Mesothelial cell of epicardium (in vitro differentiated cells): ENCODE results near the gene SELENOS. TPM values are rescaled to one million over a fixed set of nuclear protein-coding genes. Genes with fewer than 3 reads are reported as not detected.
A peak's percentile ranks its signal among the peaks of the same experiment; 100 is the strongest.

Experiments used
- DNase-seq, 2 experiments: peaks; one replicate each; pipeline ENCODE4 v3.0.0; 2021; ENCODE audit warnings: low spot score in 2 of 2; ENCODE audit not compliant: unreplicated experiment in 2 of 2
- H3K27ac Mint-ChIP-seq: 2 replicates; pipeline ENCODE4 v1.8.0; 2021; ENCODE audit warnings: mixed read lengths
- H3K27me3 Mint-ChIP-seq: 2 replicates; pipeline ENCODE4 v1.8.0; 2021; ENCODE audit warnings: low read depth, mixed read lengths
- H3K36me3 Mint-ChIP-seq: 2 replicates; pipeline ENCODE4 v1.8.0; 2021; ENCODE audit warnings: mixed read lengths
- H3K4me1 Mint-ChIP-seq: 2 replicates; pipeline ENCODE4 v1.8.0; 2021; ENCODE audit warnings: mixed read lengths
- H3K4me3 Mint-ChIP-seq: 2 replicates; pipeline ENCODE4 v1.8.0; 2021; ENCODE audit warnings: mild to moderate bottlenecking, moderate library complexity, mixed read lengths
- H3K9me3 Mint-ChIP-seq: 2 replicates; pipeline ENCODE4 v1.8.0; 2021; ENCODE audit warnings: mixed read lengths
- CTCF ChIP-seq: fragments of 200-600 bp; sonication (generic); IDR thresholded peaks from one replicate; pipeline ENCODE4 v1.5.0; 2021; ENCODE audit warnings: antibody characterized with exemption; ENCODE audit not compliant: unreplicated experiment
- total RNA-seq: library from RNA; stranded (reverse); gene quantifications from 3 replicates; pipeline ENCODE4 v1.2.1, GENCODE V29; 2021

SELENOS gene
- total RNA-seq, 1 donor from 2014 or later, result 38.1 TPM

GRCh38 chr15:101258238-101259144 is 18.8 kb downstream of the SELENOS start:
- Mint-ChIP-seq H3K9me3 (no peaks in the 10 kb centered on the region), H3K27ac (peak overlapping the region; percentile 34), H3K36me3 (no peaks in the 10 kb centered on the region), H3K27me3 (peaks cover 14% of the 10 kb centered on the region), H3K4me1 (peaks cover 9% of the 10 kb centered on the region), H3K4me3 (no peak overlapping the region)
- peak; percentile 64 for TF ChIP-seq CTCF
- peak; percentile 35 to 61 for DNase-seq

GRCh38 chr15:101256757-101257156 is 20.5 kb downstream of the SELENOS start:
- no peak for TF ChIP-seq CTCF
- Mint-ChIP-seq H3K27ac (no peak overlapping the region), H3K27me3 (peaks cover 9% of the 10 kb centered on the region), H3K4me1 (peaks cover 20% of the 10 kb centered on the region), H3K4me3 (no peak overlapping the region), H3K36me3 (no peaks in the 10 kb centered on the region), H3K9me3 (no peaks in the 10 kb centered on the region)
- DNase-seq, result no peak

- no peak for DNase-seq
- Mint-ChIP-seq H3K36me3 (no peaks in the 10 kb centered on the region), H3K4me3 (no peak overlapping the region), H3K9me3 (no peaks in the 10 kb centered on the region), H3K4me1 (peaks cover 21% of the 10 kb centered on the region), H3K27ac (no peak overlapping the region), H3K27me3 (peaks cover 9% of the 10 kb centered on the region)
- TF ChIP-seq CTCF, result no peak
Measured at GRCh38 chr15:101255615-101256241, 21.6 kb downstream of the SELENOS start.

- Mint-ChIP-seq H3K4me3 (no peak overlapping the region), H3K9me3 (no peaks in the 10 kb centered on the region), H3K36me3 (no peaks in the 10 kb centered on the region), H3K4me1 (peaks cover 28% of the 10 kb centered on the region), H3K27ac (no peak overlapping the region), H3K27me3 (peaks cover 6% of the 10 kb centered on the region)
- no peak for DNase-seq
- TF ChIP-seq CTCF, result no peak
Measured at GRCh38 chr15:101255051-101255395, 22.3 kb downstream of the SELENOS start.

GRCh38 chr15:101254157-101255050 is 22.9 kb downstream of the SELENOS start:
- no peak overlapping the region for H3K4me3 Mint-ChIP-seq
- DNase-seq, result no peak
- H3K27ac Mint-ChIP-seq, result no peak overlapping the region
- H3K27me3 Mint-ChIP-seq, result peaks cover 3% of the 10 kb centered on the region
- no peaks in the 10 kb centered on the region for H3K9me3 Mint-ChIP-seq
- peaks cover 33% of the 10 kb centered on the region for H3K4me1 Mint-ChIP-seq
- no peak for TF ChIP-seq CTCF
- H3K36me3 Mint-ChIP-seq, result no peaks in the 10 kb centered on the region
